Astrocyte of the cerebellum (primary cell): ENCODE measurements around the gene PHF2.

Experiments
- DNase-seq: peaks from one replicate; pipeline ENCODE4 v3.0.0-alpha.2; 2011; ENCODE audit warnings: low read depth
- H3K4me3 ChIP-seq: 2 replicates; pipeline ENCODE4 v1.5.1; 2011; ENCODE audit warnings: mild to moderate bottlenecking, low read depth, low read length, moderate library complexity
- in situ Hi-C: cut with HindIII; loops from 2 replicates; pipeline ENCODE4 v1.10.0; 2017; ENCODE audit warnings: low sequenced_read_pairs
- TF ChIP-seq, protein P1 (sequence below): IDR thresholded peaks from 2 replicates; pipeline ENCODE4 v1.5.1; 2012; ENCODE audit warnings: low read length, low read depth, moderate library complexity, mild to moderate bottlenecking; ENCODE audit errors: missing control alignments

The PHF2 gene

DNA sequence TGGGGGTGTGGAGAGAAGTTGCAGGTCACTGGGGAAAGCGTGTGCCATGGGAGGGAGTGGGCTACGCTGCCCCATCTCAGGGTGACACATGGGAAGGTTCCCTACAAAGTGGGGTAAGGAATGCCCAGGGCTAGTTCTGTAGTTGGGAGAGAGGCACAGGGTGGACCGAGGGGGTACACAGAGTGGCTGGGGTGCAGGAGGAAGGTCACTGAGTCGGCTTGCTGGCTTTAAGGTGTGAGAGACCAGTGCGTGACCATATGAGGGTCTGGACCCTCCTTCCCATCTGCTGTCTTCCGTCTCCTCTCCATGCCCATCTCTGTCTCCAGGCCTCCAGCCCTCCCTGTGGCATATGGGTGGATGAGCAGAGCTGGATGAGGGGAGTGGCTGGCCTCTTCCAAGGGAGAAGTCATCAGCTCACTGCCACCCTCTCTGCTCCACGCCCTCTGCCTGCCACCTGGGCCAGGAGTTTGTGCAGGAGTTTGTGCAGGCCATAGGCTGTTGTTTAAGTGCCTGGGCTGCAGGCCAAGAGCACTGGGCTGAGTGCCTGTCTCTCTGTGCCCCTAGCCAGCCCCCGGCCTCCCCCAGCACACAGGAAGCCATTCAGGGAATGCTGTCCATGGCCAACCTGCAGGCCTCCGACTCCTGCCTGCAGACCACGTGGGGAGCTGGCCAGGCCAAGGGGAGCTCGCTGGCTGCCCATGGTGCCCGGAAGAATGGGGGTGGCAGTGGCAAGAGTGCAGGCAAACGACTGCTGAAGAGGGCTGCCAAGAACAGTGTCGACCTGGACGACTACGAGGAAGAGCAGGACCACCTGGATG, 96.8 kb downstream of the PHF2 start:
- no peak for DNase-seq
- H3K4me3 ChIP-seq, result no peak overlapping the region
- TF ChIP-seq, protein P1, sequence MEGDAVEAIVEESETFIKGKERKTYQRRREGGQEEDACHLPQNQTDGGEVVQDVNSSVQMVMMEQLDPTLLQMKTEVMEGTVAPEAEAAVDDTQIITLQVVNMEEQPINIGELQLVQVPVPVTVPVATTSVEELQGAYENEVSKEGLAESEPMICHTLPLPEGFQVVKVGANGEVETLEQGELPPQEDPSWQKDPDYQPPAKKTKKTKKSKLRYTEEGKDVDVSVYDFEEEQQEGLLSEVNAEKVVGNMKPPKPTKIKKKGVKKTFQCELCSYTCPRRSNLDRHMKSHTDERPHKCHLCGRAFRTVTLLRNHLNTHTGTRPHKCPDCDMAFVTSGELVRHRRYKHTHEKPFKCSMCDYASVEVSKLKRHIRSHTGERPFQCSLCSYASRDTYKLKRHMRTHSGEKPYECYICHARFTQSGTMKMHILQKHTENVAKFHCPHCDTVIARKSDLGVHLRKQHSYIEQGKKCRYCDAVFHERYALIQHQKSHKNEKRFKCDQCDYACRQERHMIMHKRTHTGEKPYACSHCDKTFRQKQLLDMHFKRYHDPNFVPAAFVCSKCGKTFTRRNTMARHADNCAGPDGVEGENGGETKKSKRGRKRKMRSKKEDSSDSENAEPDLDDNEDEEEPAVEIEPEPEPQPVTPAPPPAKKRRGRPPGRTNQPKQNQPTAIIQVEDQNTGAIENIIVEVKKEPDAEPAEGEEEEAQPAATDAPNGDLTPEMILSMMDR, result no peak
- in situ Hi-C loops, result no loop called here

- in situ Hi-C loops, result no loop called here
- TF ChIP-seq, protein P1, result no peak
- H3K4me3 ChIP-seq, result no peak overlapping the region
- no peak for DNase-seq
Observed at GRCh38 chr9:93673839-93674334, 97.5 kb downstream of the PHF2 start.

- no peak for DNase-seq
- in situ Hi-C loops, result no loop called here
- H3K4me3 ChIP-seq, result no peak overlapping the region
- TF ChIP-seq, protein P1, result no peak
Observed at GRCh38 chr9:93674580-93675335, 98.4 kb downstream of the PHF2 start.

GRCh38 chr9:93675336-93676150, 99.2 kb downstream of the PHF2 start:
- no peak for DNase-seq
- H3K4me3 ChIP-seq, result no peak overlapping the region
- in situ Hi-C loops, result no loop called here
- TF ChIP-seq, protein P1, result no peak

DNA sequence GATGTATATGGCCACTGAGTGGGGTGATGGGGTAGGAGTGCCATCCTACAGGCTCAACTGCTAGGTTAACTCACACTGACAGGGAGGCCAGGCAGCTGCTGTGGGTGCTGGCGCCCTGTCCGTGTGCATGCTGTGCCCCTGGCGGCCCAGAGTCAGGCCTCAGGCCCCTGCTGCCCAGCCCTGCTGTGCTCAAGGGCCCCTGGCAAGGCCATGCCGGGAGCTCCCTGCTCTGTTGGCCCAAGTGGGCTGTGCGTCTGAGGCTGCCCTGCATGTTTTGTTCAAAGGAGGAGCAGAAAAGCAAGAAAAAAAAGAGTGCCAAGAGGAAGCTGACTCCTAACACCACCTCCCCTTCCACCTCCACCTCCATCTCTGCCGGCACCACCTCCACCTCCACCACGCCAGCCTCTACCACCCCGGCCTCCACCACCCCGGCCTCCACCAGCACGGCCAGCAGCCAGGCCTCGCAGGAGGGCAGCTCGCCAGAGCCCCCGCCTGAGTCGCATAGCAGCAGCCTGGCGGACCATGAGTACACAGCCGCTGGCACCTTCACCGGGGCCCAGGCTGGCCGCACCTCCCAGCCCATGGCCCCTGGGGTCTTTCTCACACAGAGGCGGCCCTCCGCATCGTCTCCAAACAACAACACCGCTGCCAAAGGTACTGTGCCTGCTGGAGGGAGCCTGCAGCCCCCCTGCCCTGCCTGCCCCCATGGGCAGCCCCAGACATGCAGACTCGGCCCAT, 100.1 kb downstream of the PHF2 start:
- TF ChIP-seq, protein P1, result no peak
- DNase-seq, result no peak
- no peak overlapping the region for H3K4me3 ChIP-seq
- in situ Hi-C loops, result no loop called here

DNA sequence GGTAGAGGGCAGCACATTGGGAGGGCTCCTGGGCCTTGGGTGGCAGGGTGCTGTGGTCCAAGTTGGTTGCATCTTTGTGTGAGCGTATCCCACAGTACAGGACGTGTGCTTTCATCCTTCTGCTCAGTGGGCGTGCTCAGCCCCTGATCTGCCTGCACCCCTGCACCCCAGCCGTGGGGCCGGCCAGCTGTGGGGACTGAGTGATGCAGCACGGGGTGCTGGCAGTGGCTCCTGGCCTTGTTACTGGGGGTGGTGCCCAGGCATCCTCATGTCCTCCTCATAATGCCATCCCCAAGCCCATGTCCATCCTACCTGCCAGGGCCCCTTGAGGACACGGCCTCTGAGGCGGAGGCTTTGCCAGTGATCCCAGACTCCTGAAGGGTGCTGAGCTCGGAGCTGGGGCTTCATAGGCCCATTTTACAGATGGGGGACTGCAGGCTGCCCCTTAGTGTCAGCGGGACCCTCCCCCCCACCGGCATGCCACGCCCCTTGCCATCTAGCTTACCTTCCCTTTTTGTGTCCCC, 100.7 kb downstream of the PHF2 start:
- TF ChIP-seq, protein P1, result no peak

More for the DNA sequence above, 100.7 kb downstream of the PHF2 start:
- no peak overlapping the region for H3K4me3 ChIP-seq
- in situ Hi-C loops, result no loop called here
- DNase-seq, result no peak
